ENCODE results near the gene DLX4. TPM values are rescaled to one million over a fixed set of nuclear protein-coding genes. Genes with fewer than 3 reads are reported as not detected.
A peak's percentile ranks its signal among the peaks of the same experiment; 100 is the strongest.

Gene DLX4, protein sequence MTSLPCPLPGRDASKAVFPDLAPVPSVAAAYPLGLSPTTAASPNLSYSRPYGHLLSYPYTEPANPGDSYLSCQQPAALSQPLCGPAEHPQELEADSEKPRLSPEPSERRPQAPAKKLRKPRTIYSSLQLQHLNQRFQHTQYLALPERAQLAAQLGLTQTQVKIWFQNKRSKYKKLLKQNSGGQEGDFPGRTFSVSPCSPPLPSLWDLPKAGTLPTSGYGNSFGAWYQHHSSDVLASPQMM
- total RNA-seq: not detected
- polyA plus RNA-seq: under 1 TPM in 1 of 3 donors, not detected in 2; 0.34 TPM

DNA sequence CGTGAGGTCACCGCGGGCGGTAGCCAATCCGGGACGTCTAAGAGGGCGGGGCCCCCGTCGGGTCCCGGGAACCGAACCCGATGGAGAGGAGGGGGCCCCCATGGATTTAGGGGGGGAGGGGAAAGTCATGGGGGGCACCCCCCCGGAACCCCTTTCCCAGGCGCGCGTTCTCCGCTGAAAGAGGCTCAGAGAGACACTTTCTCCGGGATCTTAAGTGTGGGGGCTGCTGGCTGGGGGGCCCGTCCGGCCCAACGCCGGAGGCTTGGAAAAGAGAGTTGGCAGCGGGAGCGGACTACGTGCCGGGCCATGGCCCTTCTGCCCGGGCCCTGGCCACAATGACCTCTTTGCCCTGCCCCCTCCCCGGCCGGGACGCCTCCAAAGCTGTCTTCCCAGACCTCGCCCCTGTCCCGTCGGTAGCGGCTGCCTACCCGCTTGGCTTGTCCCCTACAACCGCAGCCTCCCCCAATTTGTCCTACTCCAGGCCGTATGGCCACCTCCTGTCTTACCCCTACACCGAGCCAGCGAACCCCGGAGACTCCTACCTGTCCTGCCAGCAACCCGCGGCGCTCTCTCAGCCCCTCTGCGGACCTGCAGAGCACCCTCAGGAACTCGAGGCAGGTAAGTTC, at the start of gene DLX4:
Gene DLX4 (plus strand): TSS at position 57 of the 626 bp plus-strand sequence. CDS start 279 bp downstream, at position 336.
- intact Hi-C loops (cut with DNase I): no loop called here
- peaks cover 89 to 100% (median 99%) of the 10 kb centered on the region in 3 donors for H3K27me3 ChIP-seq

DNA sequence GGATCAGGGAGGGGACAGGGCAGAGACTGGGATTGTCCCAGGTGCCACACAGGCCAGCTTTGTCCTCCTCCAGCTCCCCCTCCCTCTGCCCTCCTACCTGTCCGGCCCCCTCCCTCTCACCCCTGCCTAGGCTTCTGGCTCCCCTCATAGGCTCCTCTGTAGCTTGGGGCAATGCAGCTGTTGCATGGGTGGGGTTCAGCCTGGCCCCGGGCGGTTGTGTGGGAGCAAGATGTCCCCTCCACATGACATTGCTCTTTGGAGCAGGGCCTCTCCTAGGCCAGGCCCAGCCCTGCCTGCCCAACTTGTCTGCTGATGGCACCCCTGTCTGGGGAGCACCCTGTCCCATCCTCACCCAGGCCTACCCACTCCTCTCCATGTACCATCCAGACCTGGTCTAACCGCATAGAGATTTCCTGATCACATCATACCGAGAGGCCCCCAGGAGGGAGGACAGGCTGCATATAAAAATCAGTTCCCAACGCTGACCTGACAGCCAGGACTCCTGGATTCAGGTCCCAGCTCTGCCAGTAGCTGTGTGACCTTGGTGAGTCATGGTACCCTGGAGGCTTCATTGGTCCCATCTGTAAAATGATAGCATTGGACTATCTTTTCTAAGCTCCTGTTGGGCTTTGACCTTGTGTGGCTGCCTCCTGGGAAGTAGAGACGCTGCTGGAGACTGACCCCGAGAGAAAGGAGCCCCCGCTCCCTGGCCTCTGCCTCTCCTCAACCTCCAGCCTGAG, 48.8 kb upstream of the DLX4 start:
- no peak for DNase-seq
- no peaks in the 10 kb centered on the region for H3K9me3 ChIP-seq
- 80 to 81% methylated on average over 9 of the region's 9 CpGs for WGBS, 2 donors
- no peaks in the 10 kb centered on the region for H3K36me3 ChIP-seq
- TF ChIP-seq POLR2AphosphoS5 (IDR thresholded peaks at IDR 0.05) (no peak), POLR2A (IDR thresholded peaks at IDR 0.05) (no peak), EP300 (IDR thresholded peaks at IDR 0.05) (no peak), CTCF (IDR thresholded peaks at IDR 0.05) (no peak)
- H3K4me1 ChIP-seq: no peaks in the 10 kb centered on the region
- no peak overlapping the region for H3K4me3 ChIP-seq
- H3K27me3 ChIP-seq: peaks cover 0 to 31% (median 0%) of the 10 kb centered on the region in 3 donors
- no peak overlapping the region for H3K27ac ChIP-seq
- intact Hi-C loops (cut with DNase I): no loop called here

More for the DNA sequence above, at the start of gene DLX4:
- H3K27ac ChIP-seq: no peak within 1 kb of the TSS
- H3K4me1 ChIP-seq: peaks cover 0 to 54% (median 45%) of the 10 kb centered on the region in 4 donors
- H3K36me3 ChIP-seq: no peaks in the 10 kb centered on the region
- peak within 1 kb of the TSS in 3 of 4 donors; percentile 34 to 43 (median 41) for H3K4me3 ChIP-seq
- no peaks in the 10 kb centered on the region for H3K9me3 ChIP-seq
- 2 to 3% methylated on average over 45 of the region's 45 CpGs for WGBS, 2 donors
- no peak for TF ChIP-seq POLR2AphosphoS5 (IDR thresholded peaks at IDR 0.05)
- no peak for TF ChIP-seq EP300 (IDR thresholded peaks at IDR 0.05)
- no peak for TF ChIP-seq CTCF (IDR thresholded peaks at IDR 0.05)
- TF ChIP-seq POLR2A (IDR thresholded peaks at IDR 0.05): no peak
- no peak for DNase-seq

DNA sequence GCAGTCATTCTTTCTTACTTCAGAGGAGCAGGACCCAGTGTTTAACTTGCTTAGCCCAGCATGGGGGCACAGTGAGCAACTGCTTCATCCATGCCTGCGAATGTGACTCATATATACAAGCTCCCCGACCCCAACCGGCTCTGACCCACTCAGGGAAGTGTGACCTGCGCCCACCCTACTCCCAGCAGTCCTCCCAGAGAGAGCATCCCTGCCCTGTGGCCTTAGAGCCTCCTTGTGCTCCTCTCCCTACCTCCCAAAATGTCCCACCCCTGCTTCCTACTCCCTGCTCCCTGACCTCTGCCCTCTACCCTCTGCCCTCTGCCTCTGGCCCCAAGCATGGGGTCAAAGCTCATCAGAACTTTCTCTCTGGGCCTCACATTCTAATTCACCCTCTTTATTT, 46.9 kb upstream of the DLX4 start:
- TF ChIP-seq CTCF (IDR thresholded peaks at IDR 0.05) (no peak), POLR2A (IDR thresholded peaks at IDR 0.05) (no peak), POLR2AphosphoS5 (IDR thresholded peaks at IDR 0.05) (no peak), EP300 (IDR thresholded peaks at IDR 0.05) (no peak)
- Histone ChIP-seq H3K27me3 (peaks cover 0 to 16% (median 0%) of the 10 kb centered on the region in 3 donors), H3K9me3 (no peaks in the 10 kb centered on the region)

DNA sequence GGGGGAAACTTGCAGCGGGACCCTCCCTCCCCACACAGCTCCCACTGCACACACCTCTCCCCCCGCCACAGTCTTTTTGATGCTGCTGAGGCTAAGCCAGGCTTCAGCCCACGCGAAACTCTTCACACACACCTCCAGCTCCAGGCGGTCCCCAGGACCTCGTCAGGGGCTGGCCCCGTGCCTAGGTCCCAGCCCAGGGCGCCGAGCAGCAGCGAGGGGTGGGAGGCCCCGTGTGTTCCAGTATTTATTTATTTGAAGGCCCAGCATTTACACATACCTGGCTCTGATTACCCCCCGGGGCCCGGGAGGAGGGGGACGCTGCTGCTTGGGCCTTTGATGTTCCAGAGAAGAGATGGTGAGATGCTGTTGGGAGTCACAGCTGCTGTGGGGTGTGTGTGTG, 44.9 kb upstream of the DLX4 start:
- Histone ChIP-seq H3K36me3 (no peaks in the 10 kb centered on the region), H3K4me1 (no peaks in the 10 kb centered on the region), H3K27ac (no peak overlapping the region), H3K27me3 (peaks cover 0 to 25% (median 0%) of the 10 kb centered on the region in 3 donors), H3K4me3 (no peak overlapping the region), H3K9me3 (no peaks in the 10 kb centered on the region)
- DNase-seq: no peak
- 60 to 71% methylated on average over 14 of the region's 14 CpGs for WGBS, 2 donors
- TF ChIP-seq EP300 (IDR thresholded peaks at IDR 0.05): no peak
- no peak for TF ChIP-seq POLR2AphosphoS5 (IDR thresholded peaks at IDR 0.05)
- intact Hi-C loops (cut with DNase I): no loop called here

More for the DNA sequence above, 46.9 kb upstream of the DLX4 start:
- intact Hi-C loops (cut with DNase I): no loop called here
- DNase-seq: no peak
- no peak overlapping the region for H3K4me3 ChIP-seq
- H3K36me3 ChIP-seq: no peaks in the 10 kb centered on the region
- H3K4me1 ChIP-seq: no peaks in the 10 kb centered on the region
- H3K27ac ChIP-seq: no peak overlapping the region
- 77 to 80% methylated on average over 4 of the region's 4 CpGs for WGBS, 2 donors

- no peaks in the 10 kb centered on the region for H3K36me3 ChIP-seq
- H3K9me3 ChIP-seq: no peaks in the 10 kb centered on the region
- H3K4me1 ChIP-seq: no peaks in the 10 kb centered on the region
- H3K27me3 ChIP-seq: peaks cover 0 to 26% (median 0%) of the 10 kb centered on the region in 3 donors
- no peak overlapping the region for H3K27ac ChIP-seq
- no peak for DNase-seq
- intact Hi-C loops (cut with DNase I): no loop called here
- TF ChIP-seq POLR2AphosphoS5 (IDR thresholded peaks at IDR 0.05) (no peak), CTCF (IDR thresholded peaks at IDR 0.05) (no peak), EP300 (IDR thresholded peaks at IDR 0.05) (no peak), POLR2A (IDR thresholded peaks at IDR 0.05) (no peak)
- 80 to 87% methylated on average over 7 of the region's 7 CpGs for WGBS, 2 donors
- no peak overlapping the region for H3K4me3 ChIP-seq
These were observed 44.4 kb upstream of the DLX4 start for GRCh38 chr17:49924589-49924988.
